ENCODE measurements around the gene TRIP12.
"Not testable (repeated sequence)": the region's sequence is repeated elsewhere in the genome, so short reads cannot be mapped to it uniquely, and the experiment has no call there.

The TRIP12 gene

DNA sequence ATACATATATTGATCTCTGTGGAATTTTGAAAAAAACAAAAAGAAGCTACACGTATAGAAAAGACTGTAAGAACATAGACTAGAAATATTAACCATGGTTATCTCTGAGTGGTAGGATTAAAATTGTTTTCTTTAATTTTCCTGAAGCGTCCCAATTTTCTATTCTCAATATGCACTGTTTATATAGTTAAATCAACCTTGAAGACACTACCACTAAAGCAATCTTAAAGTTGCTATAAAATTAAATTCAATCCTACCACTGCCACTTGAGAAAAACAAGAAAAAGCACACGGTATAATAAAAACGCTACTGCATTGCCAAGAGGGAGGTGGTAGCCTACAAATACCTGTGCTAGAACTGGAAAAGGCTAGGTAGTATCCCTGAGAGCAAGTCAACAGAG lies 47.2 kb downstream of the TRIP12 start:
- no peak for DNase-seq (ENCODE audit: low read depth)

DNA sequence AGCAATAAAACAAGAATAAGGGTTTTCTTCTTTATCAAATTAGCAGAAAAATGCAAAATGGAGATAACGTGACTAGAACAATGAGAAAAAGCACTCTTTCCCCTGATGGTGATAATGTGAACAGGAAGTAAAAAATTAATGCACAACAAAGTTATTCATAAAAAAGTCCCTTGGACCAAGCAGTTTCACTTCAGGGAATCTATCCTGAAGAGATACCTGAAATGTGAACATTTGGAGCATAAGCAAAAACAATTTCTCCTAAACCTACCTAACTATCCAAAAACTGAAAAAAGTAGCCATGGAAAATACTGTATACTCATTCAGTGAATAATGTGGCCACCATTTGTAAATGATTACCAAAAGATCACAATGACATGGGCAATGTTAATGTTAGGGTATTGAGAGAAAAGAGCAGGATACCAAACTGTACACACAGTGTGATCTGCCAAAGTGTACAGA lies 48.7 kb downstream of the TRIP12 start:
- DNase-seq (ENCODE audit: low read depth), result no peak

DNA sequence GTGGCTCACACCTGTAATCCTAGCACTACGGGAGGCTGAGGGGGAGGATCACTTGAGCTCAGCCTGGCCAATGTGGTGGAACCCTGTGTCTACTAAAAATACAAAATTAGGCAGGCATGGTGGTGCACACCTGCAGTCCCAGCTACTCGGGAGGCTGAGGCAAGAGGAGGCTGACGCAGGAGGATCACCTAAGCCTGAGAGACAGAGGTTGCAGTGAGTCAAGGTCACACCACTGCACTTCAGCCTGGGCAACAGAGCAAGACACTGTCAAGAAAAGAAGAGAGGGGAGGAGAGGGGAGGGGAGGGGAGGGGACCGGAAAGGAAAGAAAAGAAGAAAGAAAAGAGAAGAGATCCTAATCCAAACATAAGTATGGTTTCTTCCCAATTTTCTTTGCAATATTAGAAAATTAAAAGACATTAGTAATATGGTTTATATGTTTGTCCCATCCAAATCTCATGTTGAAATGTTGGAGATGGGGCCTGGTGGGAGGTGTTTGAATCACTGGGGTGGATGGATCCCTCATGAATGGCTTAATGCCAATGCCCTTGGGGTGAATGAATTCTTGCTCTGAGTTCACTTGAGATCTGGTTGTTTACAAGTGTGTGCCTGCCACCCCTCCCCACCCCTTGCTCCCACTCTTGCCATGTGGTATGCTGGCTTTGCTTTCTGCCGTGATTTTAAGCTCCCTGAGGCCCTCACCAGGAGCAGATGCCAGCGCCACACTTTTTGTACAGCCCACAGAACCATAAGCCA lies 50.7 kb downstream of the TRIP12 start:
- no peak for DNase-seq (ENCODE audit: low read depth)

DNA sequence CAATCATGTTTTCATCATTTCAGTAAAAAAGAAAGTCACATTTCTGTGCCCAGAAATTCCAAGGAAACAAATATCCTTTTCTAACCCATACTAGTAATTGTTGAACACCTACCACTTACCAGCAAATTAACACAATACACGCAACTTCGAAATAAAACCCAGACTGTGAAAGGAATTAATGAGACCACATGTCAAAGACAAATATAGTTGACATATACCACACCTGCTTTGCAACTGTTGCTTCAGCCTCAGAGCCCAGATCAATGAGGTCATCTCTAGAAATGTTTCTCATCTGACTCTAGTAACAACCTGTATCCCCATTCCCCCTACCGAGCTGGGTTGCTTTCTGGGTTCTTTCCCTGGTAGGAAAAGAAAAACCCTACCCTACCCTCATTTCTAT lies 52.6 kb downstream of the TRIP12 start:
- no peak for DNase-seq (ENCODE audit: low read depth)

DNA sequence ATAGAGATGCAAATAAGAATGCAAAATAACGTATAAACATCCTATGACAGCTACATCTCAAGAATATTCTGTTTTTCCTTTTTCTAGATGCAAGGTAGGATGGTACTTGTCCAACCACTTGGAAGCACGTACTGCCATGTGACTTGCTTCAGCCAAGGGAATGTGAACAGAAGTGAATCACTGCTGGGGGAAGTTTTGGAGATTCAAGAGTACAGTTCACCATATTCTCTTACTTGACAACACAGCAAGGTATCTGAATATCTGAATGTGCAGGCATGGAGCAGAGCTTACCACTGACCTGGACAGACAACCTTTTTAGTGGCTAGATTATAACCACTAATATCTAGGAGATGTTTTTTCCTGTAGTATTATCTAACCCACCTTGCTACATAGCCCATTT lies 53.0 kb downstream of the TRIP12 start:
- DNase-seq (ENCODE audit: low read depth), result no peak

DNA sequence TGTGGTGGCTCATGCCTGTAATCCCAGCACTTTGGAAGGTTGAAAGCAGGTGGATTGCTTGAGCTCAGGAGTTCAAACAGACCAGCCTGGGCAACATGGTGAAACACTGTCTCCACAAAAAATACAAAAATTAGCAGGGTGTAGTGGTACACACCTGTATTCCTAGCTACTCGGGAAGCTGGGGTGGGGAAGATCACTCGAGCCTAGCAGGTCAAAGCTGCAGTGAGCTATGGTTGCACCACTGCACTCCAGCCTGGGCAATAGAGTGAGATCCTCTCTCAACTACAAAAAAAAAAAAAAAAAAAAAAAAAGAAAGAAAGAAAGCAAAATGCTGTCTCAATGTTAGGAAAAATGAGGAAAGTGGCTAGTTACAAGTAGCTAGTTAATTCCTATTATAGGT lies 56.8 kb downstream of the TRIP12 start:
- no peak for DNase-seq (ENCODE audit: low read depth)

DNA sequence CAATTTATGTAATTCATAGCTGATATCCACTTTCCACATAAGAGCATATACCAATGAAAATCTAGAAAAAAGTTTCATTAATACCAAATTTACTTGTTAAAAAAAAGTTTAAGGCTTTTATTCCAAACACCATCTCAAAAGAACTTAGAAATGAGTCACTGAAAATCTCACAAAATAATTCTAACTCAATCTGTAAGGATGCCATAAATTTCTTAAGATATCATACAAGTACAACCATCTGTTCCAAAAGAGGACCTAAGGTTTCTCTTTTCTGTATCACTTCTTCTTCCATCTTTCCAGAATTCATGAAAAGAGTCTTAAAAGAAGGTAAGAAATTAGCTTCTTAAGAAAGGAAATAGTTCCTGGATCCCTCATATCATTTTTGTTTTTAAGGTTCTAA lies 60.4 kb downstream of the TRIP12 start:
- peak; percentile 3 for DNase-seq (ENCODE audit: low read depth)

DNA sequence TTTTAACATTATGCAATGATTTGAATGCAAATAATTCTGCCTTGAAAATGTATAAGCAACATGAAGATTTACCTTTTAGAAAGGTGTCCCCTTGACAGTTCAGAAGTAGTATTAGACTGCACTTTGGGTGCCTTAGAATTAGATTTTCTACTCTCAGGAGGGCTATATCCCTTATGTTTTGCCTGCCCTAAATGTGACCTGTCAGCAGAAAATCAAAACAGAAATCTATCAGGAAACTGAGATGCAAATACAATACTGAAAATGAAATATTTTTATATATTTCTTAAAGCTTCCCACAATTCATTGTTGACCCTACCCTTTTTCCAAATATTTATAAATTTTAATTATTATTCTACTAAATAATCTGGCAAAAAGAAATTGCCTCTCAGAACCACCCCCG lies 61.5 kb downstream of the TRIP12 start:
- DNase-seq (ENCODE audit: low read depth), result no peak

DNA sequence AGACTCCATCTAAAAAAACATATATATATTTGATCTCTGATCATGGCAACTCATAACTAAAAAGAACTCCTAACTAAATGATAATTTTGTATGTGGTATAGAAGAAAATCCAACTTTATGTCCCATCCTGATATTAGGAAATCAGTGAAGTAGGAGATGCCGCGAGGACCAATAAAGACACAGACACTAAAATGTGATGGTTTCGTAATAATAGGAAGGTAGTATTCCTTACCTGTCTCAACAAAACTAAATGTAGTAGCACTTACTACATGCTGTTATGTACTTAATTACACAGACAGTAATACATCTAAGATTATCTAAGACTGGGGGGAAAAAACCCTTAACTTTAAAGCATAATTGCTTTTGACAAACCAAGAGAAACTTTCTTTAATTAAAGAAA lies 63.5 kb downstream of the TRIP12 start:
- no peak for DNase-seq (ENCODE audit: low read depth)

DNA sequence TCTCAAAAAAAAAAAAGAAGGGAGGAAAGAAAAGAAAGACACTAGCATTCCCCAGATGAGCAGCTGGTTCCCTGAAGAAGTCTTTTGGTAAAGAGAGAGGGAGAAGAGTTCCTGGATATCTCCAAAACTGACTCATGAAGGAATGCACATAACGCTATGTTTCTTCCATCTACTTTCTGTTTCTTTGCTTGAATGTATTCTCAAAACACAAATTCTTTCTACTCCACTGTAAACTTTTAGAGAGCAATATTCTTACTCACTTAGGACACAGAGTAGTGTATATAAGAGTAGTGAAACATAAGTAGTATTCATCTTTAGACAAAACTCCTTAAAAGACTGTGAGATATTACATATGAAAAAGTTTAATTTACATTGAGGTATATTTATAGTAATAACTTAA lies 64.2 kb downstream of the TRIP12 start:
- DNase-seq (ENCODE audit: low read depth), result no peak

DNA sequence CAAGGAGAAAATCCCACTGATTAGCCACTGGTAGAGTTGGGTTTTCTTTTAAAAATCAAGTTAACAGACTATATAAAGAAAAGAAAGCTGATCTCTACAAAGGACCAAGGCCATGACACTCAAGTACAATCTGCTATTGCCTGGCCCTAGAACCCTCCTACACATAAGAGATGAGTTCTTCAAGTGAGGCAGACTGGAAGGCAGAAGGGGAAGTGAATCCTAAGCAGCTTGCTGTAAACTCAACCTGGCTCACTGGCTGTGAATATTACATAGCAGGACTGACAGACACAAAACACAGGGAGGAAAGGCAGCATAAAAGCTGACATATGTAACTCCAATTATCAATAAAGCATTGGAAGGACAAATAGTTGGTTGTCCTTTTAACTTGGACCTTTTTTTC lies 65.4 kb downstream of the TRIP12 start:
- DNase-seq (ENCODE audit: low read depth), result no peak

DNA sequence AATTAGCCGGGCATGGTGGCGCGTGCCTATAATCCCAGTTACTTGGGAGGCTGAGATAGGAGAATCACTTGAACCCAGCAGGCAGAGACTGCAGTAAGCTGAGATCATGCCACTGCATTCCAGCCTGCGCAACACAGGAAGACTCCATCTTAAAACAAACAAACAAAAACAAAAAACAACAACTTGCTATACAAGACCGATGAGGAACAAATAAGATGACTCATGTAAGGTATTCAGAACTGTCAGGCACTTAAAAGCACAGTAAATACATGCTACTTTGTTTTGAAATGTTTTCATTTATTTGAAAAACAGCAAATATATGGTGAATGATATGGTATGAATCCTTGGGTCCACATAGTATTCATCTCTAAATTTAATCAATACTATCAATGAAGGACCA lies 66.7 kb downstream of the TRIP12 start:
- DNase-seq (ENCODE audit: low read depth), result no peak

DNA sequence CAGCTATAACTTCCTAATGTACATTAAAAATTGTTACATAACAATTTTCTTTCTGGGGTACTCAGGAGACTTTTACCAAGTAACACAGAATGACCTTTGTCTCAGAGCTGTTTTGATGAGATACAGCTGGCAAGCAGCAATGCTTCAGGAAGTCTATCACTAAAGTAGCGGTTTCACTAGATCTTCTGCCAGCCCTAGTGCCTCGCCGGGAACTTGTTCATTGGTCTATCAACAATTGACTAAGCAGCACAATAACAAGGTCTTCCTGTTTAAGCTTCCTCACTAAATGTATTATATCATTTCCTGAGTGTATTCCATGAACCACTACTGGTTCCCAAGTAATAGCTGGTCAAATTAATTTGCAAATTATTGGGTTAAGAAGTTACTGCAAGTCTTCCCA lies 69.2 kb downstream of the TRIP12 start:
- peak; percentile 27 for DNase-seq (ENCODE audit: low read depth)

DNA sequence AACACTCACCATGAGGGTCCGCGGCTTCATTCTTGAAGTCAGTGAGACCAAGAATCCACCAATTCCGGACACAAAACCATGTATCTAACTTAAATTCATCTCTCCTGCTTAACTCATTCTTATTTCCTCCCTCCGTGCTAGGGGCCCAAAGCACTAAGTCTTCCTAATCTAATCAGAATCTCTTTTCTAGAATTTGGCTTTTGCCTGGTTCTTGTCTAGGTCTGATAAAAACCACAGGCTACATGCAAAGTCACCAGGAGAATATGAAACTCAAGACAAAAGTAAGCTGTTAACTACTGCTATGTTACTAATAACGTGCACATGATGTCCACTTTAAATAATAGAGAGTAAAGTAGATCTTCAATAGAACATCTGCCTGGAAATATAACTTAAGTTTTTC lies 69.9 kb downstream of the TRIP12 start:
- DNase-seq (ENCODE audit: low read depth), result no peak

DNA sequence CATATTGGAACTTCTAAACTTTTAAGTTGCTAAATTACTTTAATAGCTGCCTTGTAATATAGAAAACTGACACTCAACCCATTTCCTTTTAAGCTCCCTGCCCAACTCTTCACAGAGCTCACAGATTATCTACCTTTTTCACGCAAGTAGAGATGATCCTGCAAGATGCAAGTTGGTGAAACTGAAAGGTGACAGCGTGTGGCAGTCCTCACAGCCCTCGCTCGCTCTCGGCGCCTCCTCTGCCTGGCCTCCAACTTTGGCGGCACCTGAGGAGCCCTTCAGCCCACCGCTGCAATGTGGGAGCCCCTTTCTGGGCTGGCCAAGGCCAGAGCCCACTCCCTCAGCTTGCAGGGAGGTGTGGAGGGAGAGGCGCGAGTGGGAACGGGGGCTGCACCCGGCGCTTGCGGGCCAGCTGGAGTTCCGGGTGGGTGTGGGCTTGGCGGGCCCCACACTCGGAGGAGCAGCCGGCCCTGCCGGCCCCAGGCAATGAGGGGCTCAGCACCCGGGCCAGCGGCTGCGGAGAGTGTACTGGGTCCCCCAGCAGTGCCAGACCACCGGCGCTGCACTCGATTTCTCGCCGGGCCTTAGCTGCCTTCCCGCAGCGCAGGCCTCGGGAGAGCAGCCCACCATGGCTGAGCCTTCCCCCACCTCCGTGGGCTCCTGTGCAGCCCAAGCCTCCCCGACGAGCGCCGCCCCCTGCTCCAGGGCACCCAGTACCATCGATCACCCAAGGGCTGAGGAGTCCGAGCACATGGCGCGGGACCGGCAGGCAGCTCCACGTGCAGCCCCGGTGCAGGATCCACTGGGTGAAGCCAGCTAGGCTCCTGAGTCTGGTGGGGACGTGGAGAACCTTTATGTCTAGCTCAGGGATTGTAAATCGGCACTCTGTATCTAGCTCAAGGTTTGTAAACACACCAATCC lies 71.2 kb downstream of the TRIP12 start:
- not testable (repeated sequence) for DNase-seq (ENCODE audit: low read depth)

DNA sequence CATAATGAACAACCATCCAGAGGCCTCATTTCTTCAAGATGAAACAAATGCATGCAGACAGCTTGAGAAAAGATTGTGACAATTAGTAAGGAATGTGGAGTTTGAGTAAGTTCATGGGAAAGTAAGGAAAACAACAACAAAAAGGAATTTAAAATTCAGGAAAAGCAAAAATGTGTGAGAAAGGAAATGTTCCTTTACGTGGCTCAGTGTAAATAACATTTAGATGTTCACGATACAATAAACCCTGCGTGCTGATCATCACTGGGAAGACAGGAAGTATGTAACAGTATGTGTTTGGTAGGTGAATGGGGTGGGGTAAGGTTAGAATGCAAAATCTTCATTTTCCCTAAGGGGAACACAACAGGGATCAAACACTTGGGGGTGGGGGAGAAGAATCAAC lies 72.7 kb downstream of the TRIP12 start:
- DNase-seq (ENCODE audit: low read depth), result no peak

DNA sequence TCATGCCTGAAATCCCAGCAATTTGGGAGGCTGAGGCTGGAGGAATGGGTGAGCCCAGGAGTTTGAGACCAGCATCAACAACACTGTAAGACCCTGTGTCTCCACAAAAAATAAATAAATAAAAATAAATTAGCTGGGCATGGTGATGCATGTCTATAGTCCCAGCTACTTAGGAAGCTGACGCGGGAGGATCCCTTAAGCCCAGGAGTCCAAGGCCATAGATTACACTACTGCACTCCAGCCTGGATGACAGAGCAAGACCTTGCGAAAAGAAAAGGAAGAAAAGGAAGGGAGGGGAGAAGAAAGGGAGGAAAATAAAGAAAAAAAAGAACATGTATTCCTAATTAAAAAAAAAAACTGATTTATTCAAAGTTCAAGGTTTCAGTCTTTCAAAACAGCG lies 78.2 kb downstream of the TRIP12 start:
- no peak for DNase-seq (ENCODE audit: low read depth)

DNA sequence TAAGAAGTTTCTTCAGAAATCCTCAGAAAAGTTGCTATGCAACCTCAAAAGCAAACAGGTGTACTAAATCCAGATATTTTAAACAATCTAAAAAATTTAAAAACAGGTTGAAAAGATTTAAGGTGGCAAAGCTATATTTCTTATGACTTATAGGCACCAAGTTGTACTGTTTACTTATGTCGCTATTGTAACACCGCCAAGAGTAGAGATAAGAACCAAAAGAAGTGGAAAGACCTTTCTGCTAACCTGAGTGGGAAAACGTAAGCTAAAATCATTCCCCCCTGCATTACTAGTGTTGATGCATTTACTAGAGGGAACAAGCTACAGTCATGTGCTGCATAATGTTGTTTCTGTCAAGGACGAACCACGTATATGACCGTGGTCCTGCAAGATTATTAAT lies 83.1 kb downstream of the TRIP12 start:
- no peak for DNase-seq (ENCODE audit: low read depth)

DNA sequence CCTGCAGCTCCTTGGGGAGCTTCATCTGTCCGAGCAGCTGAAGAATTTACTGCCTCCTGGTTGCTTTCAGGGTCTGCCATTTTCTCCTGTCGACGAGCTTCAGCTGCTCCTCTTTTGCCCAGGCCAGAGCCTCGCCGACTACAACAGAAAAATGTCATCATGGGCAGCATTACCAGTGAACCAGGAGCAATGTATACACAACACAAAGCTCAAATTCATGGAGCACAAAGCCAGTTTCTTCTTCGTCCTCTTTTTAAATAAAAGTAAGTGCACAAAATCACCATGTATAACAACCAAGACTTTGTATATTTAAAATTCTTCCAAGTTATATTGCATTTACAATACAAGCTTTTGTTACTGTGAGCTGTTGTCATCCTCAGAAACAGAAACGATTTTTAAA lies 85.0 kb downstream of the TRIP12 start:
- DNase-seq (ENCODE audit: low read depth), result no peak

DNA sequence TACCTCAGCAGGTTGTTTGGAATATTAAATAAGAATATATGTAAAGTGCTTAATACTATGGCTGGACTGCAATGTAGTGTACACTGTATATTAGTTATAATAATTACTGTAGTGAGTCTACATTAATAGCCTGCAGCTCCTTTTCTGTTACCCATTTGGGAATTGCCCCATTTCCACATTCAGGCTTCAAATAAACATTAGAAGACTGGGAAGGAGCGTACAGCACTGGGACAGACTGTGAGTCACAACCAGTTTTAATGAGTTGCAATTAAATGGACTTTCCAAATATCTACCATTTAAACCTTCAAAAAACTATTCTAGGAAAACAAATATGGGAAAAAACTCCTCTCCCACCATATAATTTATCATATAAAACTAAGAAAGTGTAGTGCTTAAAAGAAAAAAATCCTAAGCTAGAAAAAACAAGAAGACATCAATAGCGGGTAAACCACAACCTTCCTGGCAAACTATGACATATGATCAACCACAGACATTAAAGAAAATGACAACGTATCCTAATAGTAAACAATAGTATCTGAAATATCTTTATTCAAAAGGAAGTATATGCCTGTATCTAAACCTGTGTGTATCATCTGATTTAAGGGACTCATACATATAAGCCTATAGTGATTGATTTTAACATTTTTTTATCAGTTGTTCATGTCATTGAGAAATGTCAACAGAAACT lies 86.1 kb downstream of the TRIP12 start:
- DNase-seq (ENCODE audit: low read depth), result peak; percentile 62

DNA sequence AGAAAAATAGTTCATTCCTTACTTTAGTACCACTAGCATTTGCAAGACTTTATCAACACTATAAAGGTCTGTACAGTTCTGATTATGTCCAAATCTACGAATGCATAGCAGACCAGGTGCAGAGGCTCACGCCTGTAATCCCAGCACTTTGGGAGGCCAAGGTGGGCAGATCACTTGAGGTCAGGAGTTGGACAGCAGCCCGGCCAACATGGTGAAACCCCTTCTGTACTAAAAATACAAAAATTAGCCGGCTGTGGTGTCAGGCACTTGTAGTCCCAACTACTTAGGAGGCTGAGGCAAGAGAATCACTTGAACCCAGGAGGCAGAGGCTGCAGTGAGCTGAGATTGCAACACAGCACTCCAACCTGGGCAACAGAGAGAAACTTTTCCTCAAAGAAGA lies 87.4 kb downstream of the TRIP12 start:
- not testable (repeated sequence) for DNase-seq (ENCODE audit: low read depth)

DNA sequence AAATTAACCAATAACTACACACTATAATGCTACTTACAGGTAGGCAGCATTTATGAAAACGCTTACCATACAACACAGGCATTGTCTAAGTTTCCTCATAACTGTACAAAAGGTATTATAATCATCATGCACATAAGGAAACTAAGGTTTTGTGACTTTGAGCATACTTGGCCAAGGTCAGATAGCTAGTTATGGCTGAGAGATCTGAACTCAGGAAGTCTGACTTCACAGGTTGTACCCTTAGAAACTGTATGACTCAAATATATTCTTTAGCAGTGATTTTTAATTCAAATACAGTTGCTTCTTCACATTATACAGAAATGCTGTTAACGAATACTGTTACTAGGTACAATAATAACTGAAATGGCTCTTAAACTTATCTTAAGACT lies 89.3 kb downstream of the TRIP12 start:
- DNase-seq (ENCODE audit: low read depth), result no peak
